Measurements from ENCODE around the gene CLUH.

The CLUH gene

GRCh38 chr17:2711608-2712299, at the start of gene CLUH:
Gene CLUH (minus strand): TSS chr17:2711764. CDS start chr17:2711661, 103 bp downstream.
- peak; percentile 83 to 93 for DNase-seq (ENCODE audit: low read depth in 2 of 2, low spot score in 1 of 2)

GRCh38 chr17:2758870-2759269, 47.3 kb upstream of the CLUH start:
- DNase-seq (ENCODE audit: low read depth in 2 of 2, low spot score in 1 of 2), result no peak

DNA sequence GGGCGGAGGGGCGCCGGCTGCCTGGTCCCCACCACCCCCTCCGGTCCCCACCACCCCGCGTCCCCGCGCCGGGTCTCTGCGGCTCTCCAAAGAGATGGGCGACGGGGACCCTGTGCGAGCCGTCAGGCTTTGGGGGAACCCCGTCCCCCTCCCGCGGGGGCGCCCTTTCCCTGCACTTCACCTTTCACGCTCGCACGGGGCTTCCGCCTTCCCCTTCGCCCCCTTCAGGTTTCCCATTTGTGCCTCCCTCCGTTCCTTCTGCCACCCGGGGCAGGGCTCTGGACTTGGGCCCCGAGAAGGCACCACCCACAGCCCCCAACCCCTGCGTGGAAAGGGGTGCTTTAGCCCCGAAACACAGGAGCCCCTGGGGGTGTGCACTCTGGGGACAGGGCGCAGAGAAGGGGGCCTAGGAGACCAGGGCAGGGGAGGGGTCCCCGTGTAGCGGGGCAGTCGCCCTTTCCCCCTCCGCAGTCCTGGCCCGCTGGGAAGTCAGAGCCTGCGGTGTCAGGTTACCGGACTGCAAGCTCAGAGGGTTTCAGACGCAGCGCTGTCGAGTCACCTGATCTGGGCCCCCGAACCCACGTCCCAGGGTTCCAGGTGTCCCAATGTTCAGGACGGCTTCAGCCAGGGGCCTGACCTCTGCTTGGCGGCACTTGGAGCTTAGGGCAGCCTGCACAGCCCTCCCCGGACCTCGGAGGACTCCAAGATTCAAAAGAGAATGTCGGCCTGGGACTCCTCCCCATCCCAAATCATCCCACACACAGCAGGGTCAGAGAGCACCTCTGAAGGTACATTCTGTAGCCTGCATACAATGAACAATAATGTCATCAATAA, 44.5 kb upstream of the CLUH start:
- no peak for DNase-seq (ENCODE audit: low read depth in 2 of 2, low spot score in 1 of 2)

GRCh38 chr17:2751491-2751890, 39.9 kb upstream of the CLUH start:
- no peak for DNase-seq (ENCODE audit: low read depth in 2 of 2, low spot score in 1 of 2)

DNA sequence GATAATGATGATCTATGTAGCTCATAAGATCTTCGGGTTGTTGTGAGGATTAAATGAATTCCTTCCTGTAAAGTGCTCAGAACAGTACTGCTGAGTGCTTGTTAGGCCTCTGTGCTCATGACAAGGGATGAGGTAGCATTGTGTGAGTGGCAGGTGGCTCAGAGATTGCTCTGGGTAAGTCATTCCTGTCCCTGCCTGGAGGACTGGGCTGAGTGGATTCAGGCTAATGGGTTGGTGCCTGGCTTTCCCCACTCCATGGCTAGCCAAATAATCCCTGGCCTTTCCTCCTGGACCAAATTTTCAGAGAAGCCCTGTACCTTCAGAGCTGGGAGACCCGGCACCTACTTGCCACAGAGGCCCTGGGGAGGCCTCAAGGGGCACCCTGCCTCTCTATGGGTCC, 39.2 kb upstream of the CLUH start:
- no peak for DNase-seq (ENCODE audit: low read depth in 2 of 2, low spot score in 1 of 2)

DNA sequence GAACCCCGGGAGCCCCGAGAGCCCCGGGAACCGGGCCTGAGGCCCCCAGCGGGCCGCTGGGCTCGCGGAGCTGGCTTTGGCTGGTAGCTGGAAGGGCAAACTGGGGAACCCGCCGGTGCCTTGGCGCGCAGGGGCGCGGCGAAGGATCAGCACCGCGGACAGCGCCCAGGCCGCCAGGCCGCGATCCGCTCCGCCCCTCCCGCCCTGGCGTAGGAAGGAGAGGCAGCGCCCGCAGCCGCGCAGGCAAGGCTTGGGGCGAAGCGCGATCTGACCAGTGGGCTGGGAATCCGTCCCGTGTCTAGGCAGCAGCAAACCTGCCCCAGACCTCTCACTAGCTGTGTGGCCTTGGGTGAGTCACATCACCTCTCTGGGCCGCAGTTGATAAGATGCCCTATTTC, 38.2 kb upstream of the CLUH start:
- DNase-seq (ENCODE audit: low read depth in 2 of 2, low spot score in 1 of 2), result peak; percentile 17 to 42

GRCh38 chr17:2749058-2749783, 37.7 kb upstream of the CLUH start, which contains the start of gene CCDC92B:
Gene CCDC92B (minus strand): TSS chr17:2749652. CDS start chr17:2735145, 14,507 bp downstream.
- no peak for DNase-seq (ENCODE audit: low read depth in 2 of 2, low spot score in 1 of 2)

DNA sequence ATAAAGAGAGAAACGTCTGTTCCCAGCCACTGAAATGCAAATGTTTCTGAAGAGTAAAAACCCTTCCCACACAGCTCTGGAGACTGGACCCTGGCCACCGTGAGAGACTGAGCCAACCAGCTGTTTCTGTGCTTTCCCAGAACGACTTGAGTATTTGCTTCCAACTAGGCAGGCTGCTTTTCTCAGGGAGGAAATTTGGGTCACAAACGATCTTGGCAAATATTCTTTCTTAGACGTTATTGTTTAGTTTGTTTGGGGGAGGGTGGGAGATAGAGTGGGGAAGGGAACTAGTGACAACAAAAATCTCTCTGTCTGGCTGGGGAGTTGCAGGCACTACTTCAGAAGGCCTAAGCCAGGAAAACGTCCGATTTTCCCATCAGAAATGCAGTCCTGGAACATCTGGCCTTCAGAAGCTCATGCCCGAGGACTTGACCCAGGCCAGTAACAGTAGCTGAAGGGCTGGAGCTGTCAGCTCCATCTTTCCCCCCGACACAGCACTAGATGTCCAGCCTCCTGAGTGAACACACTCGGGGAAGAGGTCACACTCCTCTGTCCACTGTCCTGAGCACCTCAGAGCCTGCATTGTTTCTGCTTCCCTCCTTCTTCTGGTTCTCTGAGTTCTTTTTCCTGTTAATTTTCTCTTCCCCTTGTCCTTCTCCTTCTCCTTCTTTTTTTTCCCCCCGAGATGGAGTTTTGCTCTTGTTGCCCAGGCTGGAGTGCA, 33.9 kb upstream of the CLUH start:
- no peak for DNase-seq (ENCODE audit: low read depth in 2 of 2, low spot score in 1 of 2)

GRCh38 chr17:2737693-2738092, 26.1 kb upstream of the CLUH start:
- DNase-seq (ENCODE audit: low read depth in 2 of 2, low spot score in 1 of 2), result no peak

GRCh38 chr17:2736956-2737355, 25.4 kb upstream of the CLUH start:
- DNase-seq (ENCODE audit: low read depth in 2 of 2, low spot score in 1 of 2), result no peak

- no peak for DNase-seq (ENCODE audit: low read depth in 2 of 2, low spot score in 1 of 2)
Measured at GRCh38 chr17:2735896-2736295, 24.3 kb upstream of the CLUH start.

DNA sequence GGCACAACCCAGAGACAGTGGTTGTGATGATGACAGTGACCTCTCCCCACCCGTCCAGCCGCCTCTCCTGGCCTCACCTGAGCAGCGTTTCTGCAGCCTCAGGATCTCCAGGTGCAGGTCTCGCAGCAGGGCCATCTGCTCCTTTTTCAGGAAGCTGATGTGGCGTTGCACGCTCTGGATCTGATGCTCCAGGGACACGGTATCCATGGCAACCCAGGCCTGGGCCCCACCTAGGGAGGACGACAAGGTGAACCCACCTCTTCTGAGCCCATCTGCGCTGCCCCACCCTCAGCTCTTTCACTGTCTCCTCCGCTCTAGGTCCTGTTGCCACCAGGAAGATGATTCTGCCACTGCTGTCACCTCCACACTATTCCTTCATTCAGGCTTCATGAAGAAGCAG, 23.4 kb upstream of the CLUH start:
- no peak for DNase-seq (ENCODE audit: low read depth in 2 of 2, low spot score in 1 of 2)

DNA sequence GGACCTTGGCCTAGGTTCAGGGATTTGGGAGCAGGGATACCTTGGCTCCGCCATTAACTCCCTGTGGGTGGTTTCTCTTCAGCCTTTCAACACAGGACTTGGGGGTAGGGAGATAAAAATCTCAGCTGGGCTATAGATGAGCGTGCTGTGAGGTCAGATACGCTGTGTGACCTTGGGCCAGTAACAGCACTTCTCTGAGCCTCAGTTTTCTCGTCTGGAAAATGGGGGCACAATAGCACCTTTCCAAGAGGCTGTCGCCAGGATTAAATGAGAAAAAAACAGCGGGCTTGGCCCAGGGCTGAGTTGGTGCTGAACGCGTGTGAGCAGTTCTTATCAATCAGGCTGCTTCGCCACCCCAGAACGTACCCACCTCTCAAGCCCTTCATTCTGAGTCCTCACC, 20.2 kb upstream of the CLUH start:
- no peak for DNase-seq (ENCODE audit: low read depth in 2 of 2, low spot score in 1 of 2)

DNA sequence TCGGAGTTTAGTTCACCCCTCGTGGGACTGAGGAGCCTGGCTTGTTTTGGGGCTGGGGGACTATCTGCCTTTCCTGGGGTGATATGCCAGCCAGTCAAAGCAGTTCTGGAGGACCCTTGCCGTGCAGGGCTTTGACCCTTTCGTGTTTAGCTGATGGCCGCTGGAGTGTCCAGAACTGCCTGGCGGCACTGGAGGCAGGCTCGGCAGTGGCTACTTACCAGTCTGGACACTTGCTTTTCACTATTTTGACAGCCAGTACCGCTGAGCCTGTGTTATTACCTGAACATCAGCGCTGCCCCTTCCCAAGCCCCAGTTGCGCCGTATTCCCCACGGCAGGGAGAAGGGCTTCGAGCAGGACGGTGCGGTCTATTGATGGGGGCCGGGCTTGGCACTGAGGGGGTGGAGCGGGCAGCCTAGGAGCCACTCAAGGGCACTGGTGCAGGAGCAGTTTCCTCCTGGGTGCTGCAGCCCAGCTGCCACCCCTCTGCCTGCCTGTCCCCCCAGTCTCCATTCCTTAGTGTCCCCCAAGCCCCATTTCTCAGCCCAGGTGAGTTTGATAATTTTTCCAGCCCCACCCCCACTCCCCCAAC, 19.3 kb upstream of the CLUH start:
- DNase-seq (ENCODE audit: low read depth in 2 of 2, low spot score in 1 of 2), result no peak

- no peak for DNase-seq (ENCODE audit: low read depth in 2 of 2, low spot score in 1 of 2)
Measured at GRCh38 chr17:2724784-2725164, 13.2 kb upstream of the CLUH start.

GRCh38 chr17:2723997-2724783, 12.6 kb upstream of the CLUH start:
- DNase-seq (ENCODE audit: low read depth in 2 of 2, low spot score in 1 of 2), result no peak

- no peak for DNase-seq (ENCODE audit: low read depth in 2 of 2, low spot score in 1 of 2)
Measured at GRCh38 chr17:2723505-2723996, 12.0 kb upstream of the CLUH start.

- no peak for DNase-seq (ENCODE audit: low read depth in 2 of 2, low spot score in 1 of 2)
Measured at GRCh38 chr17:2722611-2723010, 11.0 kb upstream of the CLUH start.

DNA sequence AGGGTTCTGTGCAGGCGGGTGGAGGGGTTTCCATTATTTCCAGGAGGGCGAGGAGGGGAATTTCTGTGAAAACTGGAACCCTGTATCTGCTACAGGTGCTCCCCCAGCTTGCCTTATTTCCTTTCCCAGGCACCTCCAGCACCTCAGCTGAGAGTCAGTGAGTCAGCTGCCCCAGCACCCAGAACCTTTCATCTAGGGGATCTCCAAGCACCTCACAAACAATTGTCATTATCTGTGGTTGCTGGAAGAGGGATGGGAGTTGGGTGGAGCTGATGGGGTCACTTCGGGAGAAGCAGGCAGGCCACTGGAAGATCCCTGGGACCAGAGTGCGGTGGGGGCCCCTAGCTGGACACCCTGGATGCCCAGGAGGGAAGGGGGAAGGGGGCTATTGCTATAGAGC, 10.0 kb upstream of the CLUH start:
- DNase-seq (ENCODE audit: low read depth in 2 of 2, low spot score in 1 of 2), result no peak

- no peak for DNase-seq (ENCODE audit: low read depth in 2 of 2, low spot score in 1 of 2)
Measured at GRCh38 chr17:2719861-2720260, 8.3 kb upstream of the CLUH start.
